ENCODE results near the gene SLC37A3.

SLC37A3 gene

DNA sequence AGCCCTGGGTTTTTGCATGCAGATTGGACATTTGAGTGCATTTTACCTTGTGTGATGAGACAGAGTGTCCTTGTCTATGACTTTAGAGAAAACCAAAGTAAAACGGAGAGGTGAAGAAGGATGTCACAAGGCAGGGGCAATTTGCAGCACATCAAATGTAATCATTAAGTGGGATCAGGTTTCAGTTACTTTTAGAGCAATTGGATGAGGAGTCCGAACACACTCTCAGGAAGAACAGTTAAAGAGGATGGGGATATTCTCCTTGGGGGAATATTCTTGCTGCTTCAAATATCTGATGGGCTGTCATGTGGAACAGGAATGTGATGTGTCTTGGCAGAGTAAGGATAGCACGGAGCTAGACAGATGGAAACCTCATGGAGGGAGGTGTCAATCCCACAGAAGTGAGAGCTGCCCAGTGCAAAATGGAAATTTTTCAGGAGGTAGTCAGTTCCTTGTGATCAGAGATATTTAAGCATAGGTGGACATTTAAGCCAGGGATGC is 6.3 kb upstream of the SLC37A3 start:
- Histone ChIP-seq H3K27me3 (replicated peaks; ENCODE audit: control insufficient read depth, insufficient read depth, low read length) (no peaks in the 10 kb centered on the region; the same call in 1 of the 2 replicates), H3K4me3 (replicated peaks; ENCODE audit: low read depth, low read length) (no peak overlapping the region), H3K36me3 (ENCODE audit: control insufficient read depth, insufficient read depth, low read length) (no peaks in the 10 kb centered on the region)
- DNase-seq (ENCODE audit: extremely low read depth, insufficient read length), result no peak
- TF ChIP-seq, protein P1, sequence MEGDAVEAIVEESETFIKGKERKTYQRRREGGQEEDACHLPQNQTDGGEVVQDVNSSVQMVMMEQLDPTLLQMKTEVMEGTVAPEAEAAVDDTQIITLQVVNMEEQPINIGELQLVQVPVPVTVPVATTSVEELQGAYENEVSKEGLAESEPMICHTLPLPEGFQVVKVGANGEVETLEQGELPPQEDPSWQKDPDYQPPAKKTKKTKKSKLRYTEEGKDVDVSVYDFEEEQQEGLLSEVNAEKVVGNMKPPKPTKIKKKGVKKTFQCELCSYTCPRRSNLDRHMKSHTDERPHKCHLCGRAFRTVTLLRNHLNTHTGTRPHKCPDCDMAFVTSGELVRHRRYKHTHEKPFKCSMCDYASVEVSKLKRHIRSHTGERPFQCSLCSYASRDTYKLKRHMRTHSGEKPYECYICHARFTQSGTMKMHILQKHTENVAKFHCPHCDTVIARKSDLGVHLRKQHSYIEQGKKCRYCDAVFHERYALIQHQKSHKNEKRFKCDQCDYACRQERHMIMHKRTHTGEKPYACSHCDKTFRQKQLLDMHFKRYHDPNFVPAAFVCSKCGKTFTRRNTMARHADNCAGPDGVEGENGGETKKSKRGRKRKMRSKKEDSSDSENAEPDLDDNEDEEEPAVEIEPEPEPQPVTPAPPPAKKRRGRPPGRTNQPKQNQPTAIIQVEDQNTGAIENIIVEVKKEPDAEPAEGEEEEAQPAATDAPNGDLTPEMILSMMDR (IDR thresholded peaks at IDR 0.05; ENCODE audit: insufficient read depth, low read length, poor library complexity, severe bottlenecking), result no peak

- Histone ChIP-seq H3K27me3 (replicated peaks; ENCODE audit: control insufficient read depth, insufficient read depth, low read length) (no peaks in the 10 kb centered on the region; the same call in 1 of the 2 replicates), H3K4me3 (replicated peaks; ENCODE audit: low read depth, low read length) (peak within 1 kb of the TSS; percentile 61), H3K36me3 (ENCODE audit: control insufficient read depth, insufficient read depth, low read length) (no peaks in the 10 kb centered on the region)
- TF ChIP-seq, protein P1 (IDR thresholded peaks at IDR 0.05; ENCODE audit: insufficient read depth, low read length, poor library complexity, severe bottlenecking), result no peak
- DNase-seq (ENCODE audit: extremely low read depth, insufficient read length), result peak; percentile 15
These were observed 5.7 kb upstream of the SLC37A3 start, which contains the start of gene RAB19 for GRCh38 chr7:140403878-140404564. RAB19 (plus strand) TSS chr7:140404058; CDS start chr7:140407647, 3,589 bp downstream.

DNA sequence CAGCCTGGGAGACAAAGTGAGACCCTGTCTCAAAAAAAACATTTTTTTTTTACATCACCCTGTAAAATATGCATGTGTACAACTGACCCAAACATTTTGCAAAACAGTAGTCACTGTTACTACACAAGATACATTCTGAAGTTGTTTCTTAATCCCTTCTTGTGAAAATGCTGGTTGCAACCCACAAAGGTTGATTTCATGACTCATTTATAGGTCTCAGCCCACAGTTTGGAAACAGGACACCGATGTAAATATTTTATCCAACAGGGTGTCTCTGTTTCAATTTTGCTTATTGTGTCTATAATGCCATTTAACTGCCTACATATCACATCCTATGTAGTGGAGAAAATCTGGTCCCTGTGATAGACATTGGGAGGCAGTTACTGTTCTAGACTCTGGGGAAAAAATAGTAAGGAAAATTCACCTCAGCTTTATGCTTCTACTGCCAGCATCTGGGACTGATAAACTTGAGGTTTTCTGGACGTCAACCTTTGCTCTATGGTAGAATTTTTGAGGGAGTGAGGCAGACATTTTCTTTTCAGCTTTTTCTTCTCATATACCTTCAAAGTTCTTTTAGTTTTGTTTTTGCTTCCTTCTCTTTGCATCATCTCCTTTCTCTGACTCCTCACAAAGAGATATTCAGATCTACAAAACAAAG is 4.0 kb upstream of the SLC37A3 start:
- Histone ChIP-seq H3K27me3 (replicated peaks; ENCODE audit: control insufficient read depth, insufficient read depth, low read length) (no peaks in the 10 kb centered on the region; the same call in 1 of the 2 replicates), H3K36me3 (ENCODE audit: control insufficient read depth, insufficient read depth, low read length) (no peaks in the 10 kb centered on the region), H3K4me3 (replicated peaks; ENCODE audit: low read depth, low read length) (no peak overlapping the region)
- TF ChIP-seq, protein P1 (IDR thresholded peaks at IDR 0.05; ENCODE audit: insufficient read depth, low read length, poor library complexity, severe bottlenecking), result no peak
- no peak for DNase-seq (ENCODE audit: extremely low read depth, insufficient read length)

DNA sequence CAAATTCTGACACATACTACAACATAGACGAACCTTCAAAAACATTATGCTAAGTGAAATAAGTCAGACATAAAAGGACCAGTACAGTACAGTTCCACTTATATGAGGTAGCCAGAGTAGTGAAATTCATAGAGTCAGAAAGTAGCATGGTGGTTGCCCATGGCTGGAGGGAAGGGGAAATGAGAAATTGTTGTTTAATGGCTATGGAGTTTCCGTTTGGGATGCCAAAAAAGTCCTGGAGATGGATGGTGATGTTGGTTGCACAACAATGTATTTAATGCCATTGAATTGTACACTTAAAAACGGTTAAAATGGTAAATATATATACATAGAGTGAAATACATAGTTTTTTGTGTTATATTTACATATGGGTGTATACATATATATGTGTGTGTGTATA is 2.1 kb upstream of the SLC37A3 start:
- no peaks in the 10 kb centered on the region for H3K36me3 ChIP-seq (ENCODE audit: control insufficient read depth, insufficient read depth, low read length)
- TF ChIP-seq, protein P1 (IDR thresholded peaks at IDR 0.05; ENCODE audit: insufficient read depth, low read length, poor library complexity, severe bottlenecking), result no peak
- H3K4me3 ChIP-seq (replicated peaks; ENCODE audit: low read depth, low read length), result no peak overlapping the region
- DNase-seq (ENCODE audit: extremely low read depth, insufficient read length), result no peak
- H3K27me3 ChIP-seq (replicated peaks; ENCODE audit: control insufficient read depth, insufficient read depth, low read length), result no peaks in the 10 kb centered on the region; the same call in 1 of the 2 replicates

DNA sequence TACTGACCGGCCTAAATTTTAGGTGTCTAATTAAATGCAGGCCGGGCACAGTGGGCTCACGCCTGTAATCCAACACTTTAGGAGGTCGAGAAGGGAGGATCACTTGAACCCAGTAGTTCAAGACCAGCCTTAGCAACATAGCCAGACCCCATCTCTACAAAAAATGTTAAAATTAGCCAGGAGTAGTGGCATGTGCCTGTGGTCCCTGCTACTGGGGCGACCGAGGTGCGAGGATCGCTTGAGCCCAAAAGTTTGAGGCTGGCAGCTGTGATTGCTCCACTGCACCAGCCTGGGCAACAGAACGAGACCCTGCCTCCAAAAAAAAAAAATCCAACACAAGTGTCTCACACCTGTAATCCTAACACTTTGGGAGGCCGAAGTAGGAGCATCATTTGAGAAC is 491 bp upstream of the SLC37A3 start:
- no peak for DNase-seq (ENCODE audit: extremely low read depth, insufficient read length)
- Histone ChIP-seq H3K27me3 (replicated peaks; ENCODE audit: control insufficient read depth, insufficient read depth, low read length) (no peaks in the 10 kb centered on the region), H3K4me3 (replicated peaks; ENCODE audit: low read depth, low read length) (no peak overlapping the region), H3K36me3 (ENCODE audit: control insufficient read depth, insufficient read depth, low read length) (no peaks in the 10 kb centered on the region)
- TF ChIP-seq, protein P1 (IDR thresholded peaks at IDR 0.05; ENCODE audit: insufficient read depth, low read length, poor library complexity, severe bottlenecking), result no peak

Measured in GM06990 (cell line).